Sigmoid colon (tissue), 7 donors: ENCODE results near the gene FAM83B. TPM values are rescaled to one million over a fixed set of nuclear protein-coding genes. Genes with fewer than 3 reads are reported as not detected.

Experiments used
- DNase-seq: peaks from one replicate; pipeline ENCODE4 v3.0.0-alpha.2; 2019
- H3K27ac ChIP-seq, 4 donors: fragments of 200-600 bp; sonication (generic); one replicate each; pipeline ENCODE4 v1.5.1; 2016 to 2019; ENCODE audit warnings: mild to moderate bottlenecking in 1 of 4
- H3K27me3 ChIP-seq, 3 donors: fragments of 200-600 bp; sonication (generic); one replicate each; pipeline ENCODE4 v1.5.1; 2019; ENCODE audit warnings: mild to moderate bottlenecking in 1 of 3
- H3K36me3 ChIP-seq, 4 donors: fragments of 200-600 bp; sonication (generic); one replicate each; pipeline ENCODE4 v1.5.1; 2016 to 2019
- H3K4me1 ChIP-seq, 4 donors: fragments of 200-600 bp; sonication (generic); one replicate each; pipeline ENCODE4 v1.5.1; 2017 to 2019
- H3K4me3 ChIP-seq, 4 donors: fragments of 200-600 bp; sonication (generic); one replicate each; pipeline ENCODE4 v1.5.1; 2017 to 2019; ENCODE audit warnings: mild to moderate bottlenecking in 2 of 4, moderate library complexity in 1 of 4
- H3K9me3 ChIP-seq, 4 donors: fragments of 200-600 bp in 3 of 4; sonication (generic) in 3 of 4; one replicate each; pipeline versions ENCODE4 v1.5.1 to v1.6.1; 2013 to 2019
- CTCF ChIP-seq, 4 experiments: fragments of 450-650 bp in 3 of 4; fragments of 200-600 bp in 1 of 4; IDR thresholded peaks; one replicate each; pipeline ENCODE4 v1.5.1; 2016 to 2019; ENCODE audit warnings: antibody characterized with exemption in 4 of 4, mild to moderate bottlenecking in 3 of 4, moderate library complexity in 2 of 4
- EP300 ChIP-seq, 4 donors: sonication (generic); formaldehyde crosslinking; IDR thresholded peaks; one replicate each; pipeline ENCODE4 v1.6.1; 2017; ENCODE audit warnings: antibody characterized with exemption in 4 of 4
- POLR2A ChIP-seq, 2 donors: fragments of 450-650 bp; IDR thresholded peaks; one replicate each; pipeline ENCODE4 v1.6.1; 2016; ENCODE audit warnings: antibody characterized with exemption in 2 of 2, mild to moderate bottlenecking in 2 of 2, moderate library complexity in 2 of 2
- POLR2AphosphoS5 ChIP-seq, 4 donors: sonication (generic); formaldehyde crosslinking; IDR thresholded peaks; one replicate each; pipeline ENCODE4 v1.6.1; 2017; ENCODE audit warnings: antibody characterized with exemption in 4 of 4
- WGBS, 2 donors: extraction: QIAGEN DNeasy Blood & Tissue Kit; methylation state at CpG; one replicate each; pipeline ENCODE4 v1.1.7; 2013; 5-methylcytosine and 5-hydroxymethylcytosine counted together
- intact Hi-C: fragments of 100-400 bp; cut with DNase I; formaldehyde crosslinking; loops from one replicate; pipeline ENCODE4 v1.15.1; 2023
- polyA plus RNA-seq, 3 donors: library from polyadenylated mRNA; stranded (reverse); fragments of 200-250 nt; gene quantifications; one replicate each; pipeline ENCODE4 v1.2.3, GENCODE V29; 2013
- total RNA-seq, 4 donors: library from RNA; depleted of rRNA; stranded (reverse); fragments of >200 nt; gene quantifications; one replicate each; pipeline ENCODE4 v1.1.0, GENCODE V29; 2016
- donor health status: healthy with polysubstance abuse.
- donor health status: Bipolar disorder and iron deficiency.
- donor health status: healthy.

Gene FAM83B
- total and polyA plus RNA-seq, 7 donors: under 0.01 to 5.1 (median 4.2) TPM; not detected in 3

GRCh38 chr6:54916858-54917257 lies 70.3 kb downstream of the FAM83B start:
- H3K9me3 ChIP-seq: no peaks in the 10 kb centered on the region
- no peak for TF ChIP-seq EP300 (IDR thresholded peaks at IDR 0.05)
- H3K27me3 ChIP-seq: no peaks in the 10 kb centered on the region
- H3K36me3 ChIP-seq: no peaks in the 10 kb centered on the region
- no peak for DNase-seq
- intact Hi-C loops: no loop called here
- H3K27ac ChIP-seq: no peak overlapping the region
- no peak overlapping the region for H3K4me3 ChIP-seq
- H3K4me1 ChIP-seq: peaks cover 0 to 3% (median 0%) of the 10 kb centered on the region in 4 donors

GRCh38 chr6:54920628-54921027 lies 74.1 kb downstream of the FAM83B start:
- no peak for TF ChIP-seq EP300 (IDR thresholded peaks at IDR 0.05)
- TF ChIP-seq CTCF (IDR thresholded peaks at IDR 0.05): no peak
- no peak for TF ChIP-seq POLR2AphosphoS5 (IDR thresholded peaks at IDR 0.05)
- no peak for TF ChIP-seq POLR2A (IDR thresholded peaks at IDR 0.05)
- H3K9me3 ChIP-seq: no peaks in the 10 kb centered on the region
- 97 to 99% methylated on average over 1 of the region's 1 CpG for WGBS, 2 donors

GRCh38 chr6:54921891-54922290 lies 75.3 kb downstream of the FAM83B start:
- Histone ChIP-seq H3K4me3 (no peak overlapping the region), H3K4me1 (no peaks in the 10 kb centered on the region), H3K27me3 (no peaks in the 10 kb centered on the region), H3K27ac (no peak overlapping the region), H3K9me3 (no peaks in the 10 kb centered on the region), H3K36me3 (no peaks in the 10 kb centered on the region)
- TF ChIP-seq CTCF (IDR thresholded peaks at IDR 0.05): no peak
- no peak for TF ChIP-seq POLR2AphosphoS5 (IDR thresholded peaks at IDR 0.05)
- no peak for TF ChIP-seq EP300 (IDR thresholded peaks at IDR 0.05)
- intact Hi-C loops: no loop called here
- DNase-seq: no peak
- 83 to 88% methylated on average over 1 of the region's 1 CpG for WGBS, 2 donors

More at GRCh38 chr6:54920628-54921027, 74.1 kb downstream of the FAM83B start:
- DNase-seq: no peak
- intact Hi-C loops: no loop called here
- H3K27me3 ChIP-seq: no peaks in the 10 kb centered on the region
- no peak overlapping the region for H3K4me3 ChIP-seq
- H3K27ac ChIP-seq: no peak overlapping the region
- peaks cover 0 to 3% (median 0%) of the 10 kb centered on the region in 4 donors for H3K4me1 ChIP-seq
- H3K36me3 ChIP-seq: no peaks in the 10 kb centered on the region

- intact Hi-C loops: no loop called here
- Histone ChIP-seq H3K27ac (no peak overlapping the region), H3K4me1 (no peaks in the 10 kb centered on the region), H3K9me3 (peaks cover 0 to 8% (median 2%) of the 10 kb centered on the region in 4 donors), H3K36me3 (no peaks in the 10 kb centered on the region), H3K27me3 (no peaks in the 10 kb centered on the region), H3K4me3 (no peak overlapping the region)
- 31 to 63% methylated on average over 1 of the region's 1 CpG for WGBS, 2 donors
- DNase-seq: no peak
- TF ChIP-seq EP300 (IDR thresholded peaks at IDR 0.05) (no peak), POLR2A (IDR thresholded peaks at IDR 0.05) (no peak), CTCF (IDR thresholded peaks at IDR 0.05) (no peak), POLR2AphosphoS5 (IDR thresholded peaks at IDR 0.05) (no peak)
Observed at GRCh38 chr6:54929245-54929909, 82.8 kb downstream of the FAM83B start.

- Histone ChIP-seq H3K4me1 (no peaks in the 10 kb centered on the region), H3K36me3 (no peaks in the 10 kb centered on the region), H3K27ac (no peak overlapping the region), H3K9me3 (peaks cover 0 to 8% (median 2%) of the 10 kb centered on the region in 4 donors), H3K27me3 (no peaks in the 10 kb centered on the region), H3K4me3 (no peak overlapping the region)
- TF ChIP-seq EP300 (IDR thresholded peaks at IDR 0.05) (no peak), CTCF (IDR thresholded peaks at IDR 0.05) (no peak), POLR2A (IDR thresholded peaks at IDR 0.05) (no peak), POLR2AphosphoS5 (IDR thresholded peaks at IDR 0.05) (no peak)
- DNase-seq: no peak
- intact Hi-C loops: no loop called here
Observed at GRCh38 chr6:54932622-54933021, 86.1 kb downstream of the FAM83B start.
